K562 (cell line): ENCODE results near the gene NMT1. TPM values are rescaled to one million over a fixed set of nuclear protein-coding genes. Genes with fewer than 3 reads are reported as not detected.

ENCODE experiments used
- ARID1B ChIP-seq: fragments of 450-650 bp; IDR thresholded peaks from 2 replicates; pipeline ENCODE4 v1.6.1; 2016; ENCODE audit warnings: antibody characterized with exemption, mild to moderate bottlenecking, inconsistent platforms
- ARID4B ChIP-seq: sonication (generic); formaldehyde crosslinking; IDR thresholded peaks from 2 replicates; pipeline ENCODE4 v1.8.0; 2022; ENCODE audit warnings: mild to moderate bottlenecking, missing genetic modification reagents
- ATF3 ChIP-seq, 2 experiments: fragments of 450-650 bp in 1 of 2; sonication (generic) in 1 of 2; formaldehyde crosslinking in 1 of 2; IDR thresholded peaks in 1 of 2; conservative IDR thresholded peaks in 1 of 2; 2 replicates each; pipeline versions ENCODE4 v1.6.1 to v1.8.1; 2016 to 2023; ENCODE audit warnings: mild to moderate bottlenecking in 2 of 2, moderate library complexity in 2 of 2, inconsistent platforms in 1 of 2, missing genetic modification reagents in 1 of 2
- CLOCK ChIP-seq: fragments of 250-450 bp; sonication (Bioruptor Pico); IDR thresholded peaks from 2 replicates; pipeline ENCODE4 v1.4.0; 2020; ENCODE audit warnings: mild to moderate bottlenecking, moderate library complexity, borderline replicate concordance
- MTA3 ChIP-seq: fragments of 450-650 bp; formaldehyde crosslinking; IDR thresholded peaks from 2 replicates; pipeline ENCODE4 v1.6.1; 2017; ENCODE audit warnings: mild to moderate bottlenecking, borderline replicate concordance
- NFE2 ChIP-seq: IDR thresholded peaks from 2 replicates; pipeline ENCODE4 v1.6.1; 2014; ENCODE audit warnings: antibody characterized with exemption, low read depth
- NR2F6 ChIP-seq: fragments of 450-650 bp; formaldehyde crosslinking; IDR thresholded peaks from 2 replicates; pipeline ENCODE4 v1.4.0; 2020; ENCODE audit warnings: mild to moderate bottlenecking
- PRDM10 ChIP-seq: fragments of 450-650 bp; IDR thresholded peaks from 2 replicates; pipeline ENCODE4 v1.6.1; 2018; ENCODE audit not compliant: partially characterized antibody
- SAFB ChIP-seq: fragments of 200-400 bp; formaldehyde crosslinking; IDR thresholded peaks from 2 replicates; pipeline ENCODE4 v1.6.1; 2017; ENCODE audit warnings: low read depth, low read length, borderline replicate concordance
- SETDB1 ChIP-seq: IDR thresholded peaks from one replicate; pipeline ENCODE4 v1.6.1; 2012; ENCODE audit warnings: low read length, control low read depth, inconsistent platforms
- SIN3A ChIP-seq, 2 experiments: fragments of 150-350 bp in 1 of 2; IDR thresholded peaks; 2 replicates each; pipeline ENCODE4 v1.6.1; 2011 to 2016; ENCODE audit warnings: borderline replicate concordance in 2 of 2, low read depth in 2 of 2, low read length in 2 of 2, mild to moderate bottlenecking in 2 of 2, moderate library complexity in 2 of 2; ENCODE audit not compliant: control insufficient read depth in 1 of 2
- SMAD4 ChIP-seq: fragments of 250-450 bp; sonication (Bioruptor Pico); conservative IDR thresholded peaks from 2 replicates; pipeline ENCODE4 v1.8.0; 2021; ENCODE audit warnings: inconsistent platforms, mild to moderate bottlenecking, moderate library complexity
- SP2 ChIP-seq: IDR thresholded peaks from 2 replicates; pipeline ENCODE4 v1.6.1; 2011; ENCODE audit warnings: mild to moderate bottlenecking, low read depth, low read length, moderate library complexity; ENCODE audit not compliant: poor library complexity, severe bottlenecking; ENCODE audit errors: extremely low read depth
- ZNF316 ChIP-seq: fragments of 450-650 bp; IDR thresholded peaks from 2 replicates; pipeline ENCODE4 v1.6.1; 2016
- ZNF384 ChIP-seq: IDR thresholded peaks from 2 replicates; pipeline ENCODE4 v1.6.1; 2012; ENCODE audit warnings: low read depth, low read length, improper control_type of control experiment
- ZNF589 ChIP-seq: fragments of 200-800 bp; sonication (Bioruptor generic); IDR thresholded peaks from 2 replicates; pipeline ENCODE4 v1.6.1; 2016; ENCODE audit warnings: low read depth, missing genetic modification characterization, missing compliant biosample characterization
- polyA plus RNA-seq, 8 experiments: library from polyadenylated mRNA; depleted of rRNA in 4 of 8; stranded (reverse) in 5 of 8; unstranded in 3 of 8; fragments of >200 nt; fragmentation: Nextera tagmentation in 2 of 8; fragmentation: Illumina TruSeq in 1 of 8; extraction: Ambion mirVana in 2 of 8; extraction: Trizol in 1 of 8; gene quantifications; 2 replicates each; pipeline versions ENCODE4 v1.2.1 to v1.2.3, GENCODE V29; 2011 to 2014; ENCODE audit warnings: inconsistent platforms in 1 of 8, missing spikeins in 1 of 8
- total RNA-seq, 7 experiments: library from RNA; depleted of rRNA in 6 of 7; stranded (reverse); fragments of >200 nt in 6 of 7; fragmentation: Illumina TruSeq in 2 of 7; extraction: Trizol in 2 of 7; gene quantifications; 2 replicates each; pipeline versions ENCODE4 v1.2.1 to v1.2.3, GENCODE V29; 2011 to 2021; ENCODE audit warnings: low replicate concordance in 1 of 7

The NMT1 gene
- total and polyA plus RNA-seq, 9 of the 15 experiments (the other 6 are each of a cell fraction or from before 2014, with no cell fraction given), result 86.7 to 569 (median 213) TPM

- TF ChIP-seq CLOCK (CRISPR knock-in tag), result no peak
- no peak for TF ChIP-seq SAFB
- TF ChIP-seq SP2, result no peak
- TF ChIP-seq SETDB1, result no peak
- TF ChIP-seq ZNF384, result peak; percentile 7; the same call in 1 of the 2 replicates
- TF ChIP-seq ARID1B, result peak; percentile 76
- TF ChIP-seq ZNF316, result peak; percentile 55
- 0 out of 2 replicates have a peak, but pooled peaks have one; percentile 24 for TF ChIP-seq ARID4B (CRISPR knock-in tag)
- TF ChIP-seq SIN3A (IDR thresholded peaks at IDR 0.05; ENCODE audit: borderline replicate concordance in 2 of 2, control insufficient read depth in 1 of 2, low read depth in 2 of 2, low read length in 2 of 2), result no peak
- no peak for TF ChIP-seq MTA3
- peak; percentile 38 for TF ChIP-seq PRDM10
- TF ChIP-seq SMAD4 (CRISPR knock-in tag), result no peak
- no peak for TF ChIP-seq ATF3 (IDR thresholded peaks at IDR 0.05)
- 0 out of 2 replicates have a peak, but pooled peaks have one; percentile 36 for TF ChIP-seq ATF3 (CRISPR knock-in tag; conservative IDR thresholded peaks at IDR 0.05)
- TF ChIP-seq ZNF589 (CRISPR knock-in tag), result no peak
- peak; percentile 63 for TF ChIP-seq NFE2
- TF ChIP-seq NR2F6, result no peak
Observed at GRCh38 chr17:45063198-45063597, 2.1 kb downstream of the NMT1 start (continued).
